VCaP (cell line): ENCODE data around the gene SIRT5.

Experiments
- H3K27ac ChIP-seq: fragments of 450-650 bp; 2 replicates; pipeline ENCODE4 v1.5.1; 2017
- TF ChIP-seq, protein P1 (sequence below): fragments of 450-650 bp; conservative IDR thresholded peaks from 2 replicates; pipeline ENCODE4 v1.5.1; 2017; ENCODE audit warnings: mild to moderate bottlenecking, moderate library complexity

SIRT5 gene

GRCh38 chr6:13600036-13600435 lies 25.6 kb downstream of the SIRT5 start:
- TF ChIP-seq, protein P1, sequence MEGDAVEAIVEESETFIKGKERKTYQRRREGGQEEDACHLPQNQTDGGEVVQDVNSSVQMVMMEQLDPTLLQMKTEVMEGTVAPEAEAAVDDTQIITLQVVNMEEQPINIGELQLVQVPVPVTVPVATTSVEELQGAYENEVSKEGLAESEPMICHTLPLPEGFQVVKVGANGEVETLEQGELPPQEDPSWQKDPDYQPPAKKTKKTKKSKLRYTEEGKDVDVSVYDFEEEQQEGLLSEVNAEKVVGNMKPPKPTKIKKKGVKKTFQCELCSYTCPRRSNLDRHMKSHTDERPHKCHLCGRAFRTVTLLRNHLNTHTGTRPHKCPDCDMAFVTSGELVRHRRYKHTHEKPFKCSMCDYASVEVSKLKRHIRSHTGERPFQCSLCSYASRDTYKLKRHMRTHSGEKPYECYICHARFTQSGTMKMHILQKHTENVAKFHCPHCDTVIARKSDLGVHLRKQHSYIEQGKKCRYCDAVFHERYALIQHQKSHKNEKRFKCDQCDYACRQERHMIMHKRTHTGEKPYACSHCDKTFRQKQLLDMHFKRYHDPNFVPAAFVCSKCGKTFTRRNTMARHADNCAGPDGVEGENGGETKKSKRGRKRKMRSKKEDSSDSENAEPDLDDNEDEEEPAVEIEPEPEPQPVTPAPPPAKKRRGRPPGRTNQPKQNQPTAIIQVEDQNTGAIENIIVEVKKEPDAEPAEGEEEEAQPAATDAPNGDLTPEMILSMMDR, result no peak
- H3K27ac ChIP-seq, result no peak overlapping the region

- no peak overlapping the region for H3K27ac ChIP-seq
- TF ChIP-seq, protein P1, result no peak
Measured at GRCh38 chr6:13604135-13604534, 29.7 kb downstream of the SIRT5 start.

- no peak overlapping the region for H3K27ac ChIP-seq
- TF ChIP-seq, protein P1, result no peak
Measured at GRCh38 chr6:13604546-13605416, 30.4 kb downstream of the SIRT5 start.

GRCh38 chr6:13605634-13606033 lies 31.2 kb downstream of the SIRT5 start:
- no peak overlapping the region for H3K27ac ChIP-seq
- TF ChIP-seq, protein P1, result no peak

DNA sequence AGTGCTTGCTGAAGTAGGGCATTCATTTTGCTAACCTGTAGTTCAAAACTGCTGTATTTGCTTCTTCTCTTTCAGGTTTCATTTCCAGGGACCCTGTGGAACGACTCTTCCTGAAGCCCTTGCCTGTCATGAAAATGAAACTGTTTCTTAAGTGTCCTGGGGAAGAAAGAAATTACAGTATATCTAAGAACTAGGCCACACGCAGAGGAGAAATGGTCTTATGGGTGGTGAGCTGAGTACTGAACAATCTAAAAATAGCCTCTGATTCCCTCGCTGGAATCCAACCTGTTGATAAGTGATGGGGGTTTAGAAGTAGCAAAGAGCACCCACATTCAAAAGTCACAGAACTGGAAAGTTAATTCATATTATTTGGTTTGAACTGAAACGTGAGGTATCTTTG lies 37.3 kb downstream of the SIRT5 start:
- TF ChIP-seq, protein P1, result no peak
- no peak overlapping the region for H3K27ac ChIP-seq

GRCh38 chr6:13613029-13613594 lies 38.7 kb downstream of the SIRT5 start:
- TF ChIP-seq, protein P1, result no peak

DNA sequence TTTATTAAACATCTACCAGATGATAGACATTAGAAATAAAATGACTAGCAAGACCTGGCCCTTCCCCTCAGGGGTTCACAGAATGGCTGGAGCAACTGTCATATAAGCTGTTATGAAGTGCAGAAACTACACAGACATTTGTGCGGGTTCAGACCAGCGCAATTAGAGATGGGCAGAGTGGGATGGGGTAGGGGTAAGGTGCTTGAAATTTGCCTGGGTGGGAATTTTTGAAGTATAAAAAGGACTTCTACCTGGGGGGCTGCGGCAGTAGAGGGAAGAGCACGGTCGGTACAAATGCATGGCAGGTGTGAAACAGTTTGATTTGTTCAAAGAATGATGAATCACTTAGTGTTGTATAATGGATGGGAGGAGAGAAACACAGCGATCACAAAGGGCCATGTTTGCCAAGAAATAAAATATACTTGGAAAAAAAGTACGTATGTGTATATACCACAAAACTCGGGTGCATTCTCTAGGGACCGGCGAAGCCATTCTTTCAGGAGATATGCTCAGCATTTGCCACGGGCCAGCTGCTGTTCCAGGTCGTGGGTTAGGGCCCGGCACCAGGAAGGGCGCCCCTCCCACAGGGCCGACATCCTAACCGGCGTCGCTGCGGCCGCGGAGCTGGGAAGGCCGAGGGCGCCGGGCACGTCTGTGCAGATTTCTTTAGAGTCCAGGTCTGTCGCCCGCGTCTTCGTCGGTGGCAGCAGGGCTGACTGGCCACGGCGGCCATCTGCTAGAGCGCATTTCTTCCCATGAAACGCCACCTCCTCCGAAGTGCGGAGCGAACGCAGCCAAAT lies 39.9 kb downstream of the SIRT5 start:
- H3K27ac ChIP-seq, result peak overlapping the region; percentile 67
- TF ChIP-seq, protein P1, result no peak

More at GRCh38 chr6:13613029-13613594, 38.7 kb downstream of the SIRT5 start:
- H3K27ac ChIP-seq, result no peak overlapping the region
